ENCODE results near the gene CACNA1S.

GRCh38 chr1:201141418-201141817 lies 29.2 kb upstream of the CACNA1S start:
- no peak for TF ChIP-seq CTCF (conservative IDR thresholded peaks at IDR 0.05; ENCODE audit: low read depth, low read length)
- no peak for TF ChIP-seq EZH2 (IDR thresholded peaks at IDR 0.05; ENCODE audit: borderline replicate concordance, low read depth, low read length, poor library complexity, severe bottlenecking)

Measured in A673 (cell line).